HCT116 (cell line): ENCODE data around the gene ATP11B. TPM values are rescaled to one million over a fixed set of nuclear protein-coding genes. Genes with fewer than 3 reads are reported as not detected.

Experiments
- ATAC-seq: fragments of 200-7000 bp; cut with Tn5 transposase; 2 replicates; pipeline ENCODE4 v1.9.1; 2020; ENCODE audit warnings: mild to moderate bottlenecking, moderate library complexity
- BruUV-seq: library from RNA; stranded (reverse); fragments of 400-500 nt; replicated peaks from 2 replicates; lab custom pipeline; 2021; lab: Mats Ljungman, UMichigan
- CTCF ChIA-PET: fragments of 300-600 bp; sonication (Branson Sonifier 250); formaldehyde crosslinking; loops from one replicate; lab custom pipeline; 2021; ENCODE audit warnings: antibody characterized with exemption; lab: Charles Lee
- POLR2A ChIA-PET: fragments of 300-600, 350-600 bp; sonication (Branson Sonifier 250); formaldehyde crosslinking; loops from one replicate; lab custom pipeline; 2021; ENCODE audit warnings: antibody characterized with exemption; lab: Charles Lee
- RAD21 ChIA-PET, 2 experiments: fragments of 300-600 bp; sonication (Branson Sonifier 250); formaldehyde crosslinking; loops; one replicate each; lab custom pipeline; 2023; ENCODE audit warnings: low total read pairs in 2 of 2; ENCODE audit not compliant: uncharacterized antibody in 2 of 2, unreplicated experiment in 2 of 2, low non-redundant PET in 1 of 2; lab: Charles Lee
- DNase-seq: peaks from one replicate; pipeline ENCODE4 v3.0.0-alpha.2; 2010; ENCODE audit warnings: low read depth, low spot score
- H2AFZ ChIP-seq: fragments of 200-600 bp; shearing (Covaris generic), sonication (generic); 2 replicates; pipeline ENCODE4 v1.6.1; 2017; ENCODE audit warnings: low read depth, mixed run types, mixed read lengths, antibody characterized with exemption, low read length; ENCODE audit not compliant: poor library complexity, severe bottlenecking
- H3K27ac ChIP-seq: 2 replicates; pipeline ENCODE4 v1.5.1; 2012; ENCODE audit warnings: low read depth, low read length
- H3K27me3 ChIP-seq: fragments of 200-600 bp; sonication (generic); 2 replicates; pipeline ENCODE4 v1.6.1; 2016; ENCODE audit warnings: mixed run types, low read length, mixed read lengths; ENCODE audit not compliant: insufficient read depth
- H3K36me3 ChIP-seq, 2 experiments: fragments of 200-500 bp in 1 of 2; fragments of 200-600 bp in 1 of 2; sonication (Bioruptor generic) in 1 of 2; sonication (generic) in 1 of 2; 2 replicates each; pipeline versions ENCODE4 v1.5.1 to v1.6.1; 2014 to 2016; ENCODE audit warnings: low read length in 2 of 2, inconsistent platforms in 1 of 2, mixed read lengths in 1 of 2, mixed run types in 1 of 2; ENCODE audit not compliant: insufficient read depth in 2 of 2, control insufficient read depth in 1 of 2
- H3K4me1 ChIP-seq, 2 experiments: fragments of 200-600 bp in 1 of 2; sonication (generic) in 1 of 2; 2 replicates each; pipeline versions ENCODE4 v1.5.1 to v1.6.1; 2012 to 2017; ENCODE audit warnings: low read length in 2 of 2, inconsistent platforms in 1 of 2, mild to moderate bottlenecking in 1 of 2, mixed read lengths in 1 of 2, mixed run types in 1 of 2, moderate library complexity in 1 of 2; ENCODE audit not compliant: insufficient read depth in 2 of 2, control insufficient read depth in 1 of 2
- H3K4me2 ChIP-seq: fragments of 200-600 bp; sonication (generic); 2 replicates; pipeline ENCODE4 v1.6.1; 2017; ENCODE audit warnings: mixed run types, low read length, mixed read lengths
- H3K4me3 ChIP-seq, 2 experiments: fragments of 200-600 bp in 1 of 2; sonication (generic) in 1 of 2; replicated peaks in 1 of 2; 2 replicates each; pipeline ENCODE4 v1.5.1; 2011 to 2016; ENCODE audit warnings: low read length in 2 of 2, control low read depth in 1 of 2, low read depth in 1 of 2, mild to moderate bottlenecking in 1 of 2, mixed read lengths in 1 of 2, mixed run types in 1 of 2
- H3K79me2 ChIP-seq: fragments of 200-600 bp; sonication (generic); 2 replicates; pipeline ENCODE4 v1.6.1; 2017; ENCODE audit warnings: mild to moderate bottlenecking, mixed run types, low read length, moderate library complexity, mixed read lengths; ENCODE audit not compliant: insufficient read depth
- H3K9ac ChIP-seq: fragments of 200-600 bp; sonication (generic); 2 replicates; pipeline ENCODE4 v1.6.1; 2016; ENCODE audit warnings: low read length, mixed read lengths
- H3K9me2 ChIP-seq: fragments of 200-600 bp; sonication (generic), shearing (Covaris generic); 2 replicates; pipeline ENCODE4 v1.6.1; 2017; ENCODE audit warnings: mixed run types, mild to moderate bottlenecking, moderate library complexity; ENCODE audit not compliant: insufficient read depth
- H3K9me3 ChIP-seq, 2 experiments: fragments of 200-500 bp in 1 of 2; fragments of 200-600 bp in 1 of 2; sonication (Bioruptor generic) in 1 of 2; sonication (generic) in 1 of 2; 2 replicates each; pipeline ENCODE4 v1.6.1; 2014 to 2017; ENCODE audit warnings: low read length in 2 of 2, mixed read lengths in 2 of 2, inconsistent platforms in 1 of 2, low read depth in 1 of 2, mild to moderate bottlenecking in 1 of 2, mixed run types in 1 of 2, moderate library complexity in 1 of 2; ENCODE audit not compliant: control insufficient read depth in 1 of 2, insufficient read depth in 1 of 2
- H4K20me1 ChIP-seq: fragments of 200-600 bp; sonication (generic), shearing (Covaris generic); 2 replicates; pipeline ENCODE4 v1.6.1; 2017; ENCODE audit warnings: mixed run types, mild to moderate bottlenecking, moderate library complexity; ENCODE audit not compliant: insufficient read depth
- CEBPB ChIP-seq: IDR thresholded peaks from 2 replicates; pipeline ENCODE4 v1.6.1; 2012; ENCODE audit warnings: low read depth
- EGR1 ChIP-seq: IDR thresholded peaks from 2 replicates; pipeline ENCODE4 v1.6.1; 2012; ENCODE audit warnings: low read depth
- ELF1 ChIP-seq: IDR thresholded peaks from 2 replicates; pipeline ENCODE4 v1.6.1; 2012; ENCODE audit warnings: low read depth, borderline replicate concordance
- EZH2 ChIP-seq: fragments of 200-600 bp; sonication (generic); IDR thresholded peaks from 2 replicates; pipeline ENCODE4 v1.6.1; 2017; ENCODE audit warnings: antibody characterized with exemption, mixed run types
- EZH2phosphoT487 ChIP-seq: fragments of 200-600 bp; IDR thresholded peaks from 2 replicates; pipeline ENCODE4 v1.6.1; 2018; ENCODE audit warnings: antibody characterized with exemption, borderline replicate concordance
- FOSL1 ChIP-seq: IDR thresholded peaks from 2 replicates; pipeline ENCODE4 v1.6.1; 2012; ENCODE audit warnings: low read depth
- JUND ChIP-seq: IDR thresholded peaks from 2 replicates; pipeline ENCODE4 v1.6.1; 2012
- POLR2A ChIP-seq: IDR thresholded peaks from 2 replicates; pipeline ENCODE4 v1.7.0; 2011; ENCODE audit warnings: borderline replicate concordance; ENCODE audit not compliant: insufficient read depth, insufficient read length; ENCODE audit errors: extremely low read depth
- SIN3A ChIP-seq: IDR thresholded peaks from 2 replicates; pipeline ENCODE4 v1.6.1; 2012; ENCODE audit warnings: low read depth
- TCF7L2 ChIP-seq: IDR thresholded peaks from 2 replicates; pipeline ENCODE4 v1.7.0; 2011; ENCODE audit warnings: borderline replicate concordance, inconsistent platforms; ENCODE audit not compliant: insufficient read depth, insufficient read length; ENCODE audit errors: extremely low read depth
- YY1 ChIP-seq: IDR thresholded peaks from 2 replicates; pipeline ENCODE4 v1.6.1; 2011; ENCODE audit warnings: low read length, low read depth, moderate library complexity, mild to moderate bottlenecking; ENCODE audit not compliant: insufficient replicate concordance; ENCODE audit errors: extremely low read depth
- ZFX ChIP-seq: fragments of 450-650 bp; IDR thresholded peaks from 2 replicates; pipeline ENCODE4 v1.6.1; 2017
- ZNF274 ChIP-seq: fragments of 200-500 bp; sonication (Bioruptor generic); IDR thresholded peaks from 2 replicates; pipeline ENCODE4 v1.6.1; 2014; ENCODE audit warnings: mild to moderate bottlenecking, low read depth, low read length, inconsistent platforms
- intact Hi-C: fragments of 100-400 bp; cut with micrococcal nuclease; formaldehyde crosslinking; loops from 2 replicates; pipeline ENCODE4 v1.10.0; 2022
- total RNA-seq: library from RNA; stranded (reverse); gene quantifications from one replicate; pipeline ENCODE4 v1.2.1, GENCODE V29; 2021; ENCODE audit not compliant: unreplicated experiment
- TF ChIP-seq, protein P1 (sequence below): IDR thresholded peaks from 2 replicates; pipeline ENCODE4 v1.6.1; 2012
- TF ChIP-seq, protein P2 (sequence below): IDR thresholded peaks from 2 replicates; pipeline ENCODE4 v1.6.1; 2012; ENCODE audit warnings: low read depth

The ATP11B gene
- total RNA-seq, 1 experiment from 2014 or later = 53.0 TPM

DNA sequence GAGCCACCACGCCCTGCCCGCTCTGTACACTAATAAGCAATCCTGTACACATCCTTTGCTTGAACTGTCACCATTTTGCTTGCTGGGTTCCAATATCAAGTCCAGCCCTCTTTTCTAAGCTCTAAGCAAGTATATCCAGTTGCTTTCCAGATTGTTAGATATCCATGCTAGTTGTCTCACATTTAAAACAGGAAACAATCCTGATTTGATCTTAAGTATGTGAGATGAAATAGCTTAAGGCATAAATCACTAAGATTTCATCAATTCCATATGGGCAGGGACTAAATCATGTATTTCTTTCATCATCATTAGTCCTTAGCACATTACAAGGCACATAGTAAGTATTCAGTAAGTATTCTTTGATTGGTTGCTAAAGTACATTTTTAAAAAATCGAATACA lies 16.2 kb downstream of the ATP11B start:
- Histone ChIP-seq H3K4me2 (no peak overlapping the region), H4K20me1 (no peaks in the 10 kb centered on the region), H2AFZ (no peak overlapping the region), H3K27ac (no peak overlapping the region), H3K79me2 (peaks cover 48% of the 10 kb centered on the region), H3K9me3 (no peaks in the 10 kb centered on the region), H3K36me3 (no peaks in the 10 kb centered on the region), H3K27me3 (no peaks in the 10 kb centered on the region), H3K9me2 (no peaks in the 10 kb centered on the region), H3K4me3 (no peak overlapping the region), H3K4me1 (no peaks in the 10 kb centered on the region), H3K9ac (no peak overlapping the region)
- ChIA-PET RAD21 (no interaction called here), POLR2A (no interaction called here), CTCF (no interaction called here)
- DNase-seq (no peak), ATAC-seq (no peak)
- BruUV-seq = no TSS peak
- intact Hi-C loops = no loop called here
- TF ChIP-seq EZH2 = no peak
- no peak for TF ChIP-seq SIN3A
- TF ChIP-seq EZH2phosphoT487 = no peak
- TF ChIP-seq EGR1 = no peak
- no peak for TF ChIP-seq ELF1
- no peak for TF ChIP-seq YY1
- TF ChIP-seq, protein P1, sequence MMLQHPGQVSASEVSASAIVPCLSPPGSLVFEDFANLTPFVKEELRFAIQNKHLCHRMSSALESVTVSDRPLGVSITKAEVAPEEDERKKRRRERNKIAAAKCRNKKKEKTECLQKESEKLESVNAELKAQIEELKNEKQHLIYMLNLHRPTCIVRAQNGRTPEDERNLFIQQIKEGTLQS = no peak
- TF ChIP-seq CEBPB = no peak
- TF ChIP-seq POLR2A = no peak
- TF ChIP-seq TCF7L2 = no peak
- TF ChIP-seq JUND = no peak
- no peak for TF ChIP-seq ZNF274
- TF ChIP-seq, protein P2, sequence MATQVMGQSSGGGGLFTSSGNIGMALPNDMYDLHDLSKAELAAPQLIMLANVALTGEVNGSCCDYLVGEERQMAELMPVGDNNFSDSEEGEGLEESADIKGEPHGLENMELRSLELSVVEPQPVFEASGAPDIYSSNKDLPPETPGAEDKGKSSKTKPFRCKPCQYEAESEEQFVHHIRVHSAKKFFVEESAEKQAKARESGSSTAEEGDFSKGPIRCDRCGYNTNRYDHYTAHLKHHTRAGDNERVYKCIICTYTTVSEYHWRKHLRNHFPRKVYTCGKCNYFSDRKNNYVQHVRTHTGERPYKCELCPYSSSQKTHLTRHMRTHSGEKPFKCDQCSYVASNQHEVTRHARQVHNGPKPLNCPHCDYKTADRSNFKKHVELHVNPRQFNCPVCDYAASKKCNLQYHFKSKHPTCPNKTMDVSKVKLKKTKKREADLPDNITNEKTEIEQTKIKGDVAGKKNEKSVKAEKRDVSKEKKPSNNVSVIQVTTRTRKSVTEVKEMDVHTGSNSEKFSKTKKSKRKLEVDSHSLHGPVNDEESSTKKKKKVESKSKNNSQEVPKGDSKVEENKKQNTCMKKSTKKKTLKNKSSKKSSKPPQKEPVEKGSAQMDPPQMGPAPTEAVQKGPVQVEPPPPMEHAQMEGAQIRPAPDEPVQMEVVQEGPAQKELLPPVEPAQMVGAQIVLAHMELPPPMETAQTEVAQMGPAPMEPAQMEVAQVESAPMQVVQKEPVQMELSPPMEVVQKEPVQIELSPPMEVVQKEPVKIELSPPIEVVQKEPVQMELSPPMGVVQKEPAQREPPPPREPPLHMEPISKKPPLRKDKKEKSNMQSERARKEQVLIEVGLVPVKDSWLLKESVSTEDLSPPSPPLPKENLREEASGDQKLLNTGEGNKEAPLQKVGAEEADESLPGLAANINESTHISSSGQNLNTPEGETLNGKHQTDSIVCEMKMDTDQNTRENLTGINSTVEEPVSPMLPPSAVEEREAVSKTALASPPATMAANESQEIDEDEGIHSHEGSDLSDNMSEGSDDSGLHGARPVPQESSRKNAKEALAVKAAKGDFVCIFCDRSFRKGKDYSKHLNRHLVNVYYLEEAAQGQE = no peak
- TF ChIP-seq ZFX = no peak
- no peak for TF ChIP-seq FOSL1
